CD4-positive, alpha-beta memory T cell (primary cell): ENCODE results near the gene MAP1LC3B2. TPM values are rescaled to one million over a fixed set of nuclear protein-coding genes. Genes with fewer than 3 reads are reported as not detected.

Source experiments
- CTCF ChIA-PET: fragments of 350-600 bp; sonication (Branson Sonifier 250); formaldehyde crosslinking; loops from one replicate; lab custom pipeline; 2021; ENCODE audit warnings: inconsistent platforms; ENCODE audit not compliant: partially characterized antibody; lab: Charles Lee
- POLR2A ChIA-PET: fragments of 350-600 bp; sonication (Branson Sonifier 250); formaldehyde crosslinking; loops from one replicate; lab custom pipeline; 2021; ENCODE audit not compliant: partially characterized antibody; lab: Charles Lee
- DNase-seq, 5 donors: peaks; one replicate each; pipeline versions ENCODE4 v3.0.0 to v3.0.0-alpha.2; 2020 to 2022; ENCODE audit warnings: mixed read lengths in 1 of 5
- H3K27ac ChIP-seq: one replicate; pipeline ENCODE4 v1.7.0; 2013; ENCODE audit warnings: low read depth, low read length
- H3K27me3 ChIP-seq: 2 replicates; pipeline ENCODE4 v1.7.0; 2013; ENCODE audit warnings: mild to moderate bottlenecking, low read length, moderate library complexity; ENCODE audit not compliant: insufficient read depth
- H3K36me3 ChIP-seq: 2 replicates; pipeline ENCODE4 v1.7.0; 2013; ENCODE audit warnings: mild to moderate bottlenecking, low read length, moderate library complexity; ENCODE audit not compliant: insufficient read depth
- H3K4me1 ChIP-seq: 2 replicates; pipeline ENCODE4 v1.7.0; 2013; ENCODE audit warnings: mild to moderate bottlenecking, low read length, moderate library complexity; ENCODE audit not compliant: insufficient read depth
- H3K4me3 ChIP-seq, 2 donors: one replicate each; pipeline ENCODE4 v1.7.0; 2013; ENCODE audit warnings: low read length in 2 of 2, mild to moderate bottlenecking in 1 of 2
- H3K9me3 ChIP-seq, 2 donors: one replicate each; pipeline ENCODE4 v1.7.0; 2013; ENCODE audit warnings: low read length in 2 of 2, control low read depth in 1 of 2; ENCODE audit not compliant: control insufficient read depth in 1 of 2
- H3K27ac Mint-ChIP-seq, 7 donors: one replicate each; pipeline ENCODE4 v1.8.0; 2020 to 2021; ENCODE audit warnings: mixed read lengths in 7 of 7, mild to moderate bottlenecking in 6 of 7, inconsistent platforms in 3 of 7, moderate library complexity in 3 of 7
- H3K27me3 Mint-ChIP-seq, 2 donors: one replicate each; pipeline ENCODE4 v1.8.0; 2020 to 2021; ENCODE audit warnings: mixed read lengths in 2 of 2
- H3K36me3 Mint-ChIP-seq, 2 donors: one replicate each; pipeline ENCODE4 v1.8.0; 2020 to 2021; ENCODE audit warnings: mixed read lengths in 2 of 2, inconsistent platforms in 1 of 2, mild to moderate bottlenecking in 1 of 2
- H3K4me1 Mint-ChIP-seq, 4 donors: one replicate each; pipeline ENCODE4 v1.8.0; 2020 to 2021; ENCODE audit warnings: mixed read lengths in 4 of 4, mild to moderate bottlenecking in 1 of 4
- H3K4me3 Mint-ChIP-seq, 8 donors: one replicate each; pipeline ENCODE4 v1.8.0; 2020 to 2021; ENCODE audit warnings: mixed read lengths in 8 of 8, mild to moderate bottlenecking in 7 of 8, moderate library complexity in 6 of 8, inconsistent platforms in 3 of 8
- H3K9me3 Mint-ChIP-seq, 8 donors: one replicate each; pipeline ENCODE4 v1.8.0; 2020 to 2021; ENCODE audit warnings: mixed read lengths in 8 of 8, mild to moderate bottlenecking in 5 of 8, inconsistent platforms in 3 of 8, moderate library complexity in 1 of 8
- intact Hi-C: fragments of 100-400 bp; cut with micrococcal nuclease; formaldehyde crosslinking; loops from one replicate; pipeline ENCODE4 v1.15.1; 2023
- polyA plus RNA-seq, 2 donors: library from polyadenylated mRNA; unstranded; fragments of 300-500 nt; fragmentation: Illumina TruSeq; gene quantifications; one replicate each; pipeline ENCODE4 v1.2.3, GENCODE V29; 2021
- total RNA-seq, 2 experiments: library from RNA; stranded (reverse); gene quantifications; one replicate each; pipeline ENCODE4 v1.2.3, GENCODE V29; 2021

The MAP1LC3B2 gene
- total and polyA plus RNA-seq, 4 experiments from 2014 or later = 1.7 to 6.8 (median 3.6) TPM

- peaks cover 0 to 22% (median 15%) of the 10 kb centered on the region in 8 donors for H3K9me3 Mint-ChIP-seq
- ChIA-PET CTCF (no interaction called here), POLR2A (no interaction called here)
- Histone ChIP-seq H3K9me3 (no peaks in the 10 kb centered on the region), H3K4me1 (no peaks in the 10 kb centered on the region), H3K36me3 (no peaks in the 10 kb centered on the region), H3K27ac (no peak overlapping the region), H3K4me3 (no peak overlapping the region), H3K27me3 (no peaks in the 10 kb centered on the region)
- H3K27ac Mint-ChIP-seq = peak overlapping the region in 1 of 7 donors; percentile 18
- DNase-seq = no peak
- H3K36me3 Mint-ChIP-seq = no peaks in the 10 kb centered on the region
- H3K4me1 Mint-ChIP-seq = no peaks in the 10 kb centered on the region
- no peak overlapping the region for H3K4me3 Mint-ChIP-seq
- H3K27me3 Mint-ChIP-seq = peaks cover 6 to 12% of the 10 kb centered on the region in 2 donors
- intact Hi-C loops = no loop called here
Observed at GRCh38 chr12:116620492-116621191, 61.5 kb downstream of the MAP1LC3B2 start.

- H3K9me3 ChIP-seq = no peaks in the 10 kb centered on the region
- no peak overlapping the region for H3K27ac ChIP-seq
- no peaks in the 10 kb centered on the region for H3K36me3 ChIP-seq
- Mint-ChIP-seq H3K27me3 (peaks cover 8 to 13% of the 10 kb centered on the region in 2 donors), H3K36me3 (no peaks in the 10 kb centered on the region), H3K9me3 (peaks cover 0 to 22% (median 15%) of the 10 kb centered on the region in 8 donors), H3K4me1 (no peaks in the 10 kb centered on the region), H3K27ac (no peak overlapping the region), H3K4me3 (no peak overlapping the region)
- H3K4me3 ChIP-seq = no peak overlapping the region
- intact Hi-C loops = no loop called here
- POLR2A ChIA-PET = no interaction called here
- no peaks in the 10 kb centered on the region for H3K4me1 ChIP-seq
- no peak for DNase-seq
- no peaks in the 10 kb centered on the region for H3K27me3 ChIP-seq
- CTCF ChIA-PET = no interaction called here
Observed at GRCh38 chr12:116621194-116621593, 62.0 kb downstream of the MAP1LC3B2 start.

- POLR2A ChIA-PET = no interaction called here
Observed at GRCh38 chr12:116624516-116624915, 65.3 kb downstream of the MAP1LC3B2 start.

GRCh38 chr12:116626153-116626552 lies 67.0 kb downstream of the MAP1LC3B2 start:
- intact Hi-C loops = no loop called here
- Histone ChIP-seq H3K4me1 (no peaks in the 10 kb centered on the region), H3K4me3 (no peak overlapping the region), H3K9me3 (no peaks in the 10 kb centered on the region), H3K27ac (no peak overlapping the region), H3K27me3 (no peaks in the 10 kb centered on the region), H3K36me3 (no peaks in the 10 kb centered on the region)
- POLR2A ChIA-PET = no interaction called here
- H3K27me3 Mint-ChIP-seq = peaks cover 13 to 23% of the 10 kb centered on the region in 2 donors
- H3K4me3 Mint-ChIP-seq = no peak overlapping the region
- no peak for DNase-seq
- H3K27ac Mint-ChIP-seq = no peak overlapping the region
- no peaks in the 10 kb centered on the region for H3K4me1 Mint-ChIP-seq
- peaks cover 0 to 18% (median 13%) of the 10 kb centered on the region in 8 donors for H3K9me3 Mint-ChIP-seq
- no peaks in the 10 kb centered on the region for H3K36me3 Mint-ChIP-seq
- CTCF ChIA-PET = interaction anchor here (1.2 kb wide), 1 partner anchor 13 kb away, joined by 3 read pairs; no protein-coding TSS in a partner anchor

More at GRCh38 chr12:116624516-116624915, 65.3 kb downstream of the MAP1LC3B2 start:
- Mint-ChIP-seq H3K4me3 (no peak overlapping the region), H3K27me3 (peaks cover 14 to 23% of the 10 kb centered on the region in 2 donors), H3K36me3 (no peaks in the 10 kb centered on the region), H3K4me1 (no peaks in the 10 kb centered on the region), H3K27ac (no peak overlapping the region), H3K9me3 (peaks cover 0 to 21% (median 13%) of the 10 kb centered on the region in 8 donors)
- CTCF ChIA-PET = no interaction called here
- Histone ChIP-seq H3K27me3 (no peaks in the 10 kb centered on the region), H3K4me1 (no peaks in the 10 kb centered on the region), H3K36me3 (no peaks in the 10 kb centered on the region), H3K4me3 (no peak overlapping the region), H3K27ac (no peak overlapping the region), H3K9me3 (no peaks in the 10 kb centered on the region)
- intact Hi-C loops = no loop called here
- no peak for DNase-seq

Other genes starting within 250 kb of the MAP1LC3B2 start
- 10 to 100 TPM; 26.5 to 28.1 TPM for gene SPRING1, start 178.7 kb downstream of the MAP1LC3B2 start, total RNA-seq
- 10 to 100 TPM; 18.2 to 24.7 TPM for gene SPRING1, start 178.7 kb downstream of the MAP1LC3B2 start, polyA plus RNA-seq
- 1 to 10 TPM; 4.0 to 5.9 TPM for gene RNFT2, start 178.9 kb downstream of the MAP1LC3B2 start, total RNA-seq
- 1 to 10 TPM in 1 of 2 donors, under 1 TPM in 1; 0.88 to 2.2 TPM for gene RNFT2, start 178.9 kb downstream of the MAP1LC3B2 start, polyA plus RNA-seq